Measurements from ENCODE around the gene FEN1.

DNA sequence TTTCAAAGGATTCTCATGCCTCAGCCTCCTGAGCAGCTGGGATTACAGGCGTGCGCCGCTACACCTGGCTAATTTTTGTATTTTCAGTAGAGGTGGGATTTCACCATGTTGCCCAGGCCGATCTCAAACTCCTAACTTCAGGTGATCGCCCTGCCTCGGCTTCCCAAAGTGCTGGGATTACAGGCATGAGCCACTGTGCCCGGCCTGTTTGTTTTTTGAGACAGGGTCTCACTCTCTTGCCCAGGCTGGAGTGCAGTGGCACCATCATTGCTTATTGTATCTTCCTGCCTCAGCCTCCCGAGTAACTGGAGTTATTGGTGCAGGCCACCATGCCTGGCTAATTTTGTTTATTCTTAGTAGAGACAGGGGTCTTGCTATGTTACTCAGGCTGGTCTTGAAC, 43.5 kb downstream of the FEN1 start:
- no peak for TF ChIP-seq POLR2AphosphoS5 (IDR thresholded peaks at IDR 0.05)
- no peak for TF ChIP-seq CTCF (IDR thresholded peaks at IDR 0.05)
- no peak for TF ChIP-seq EP300 (IDR thresholded peaks at IDR 0.05)
- TF ChIP-seq POLR2A (IDR thresholded peaks at IDR 0.05) = no peak

Data from upper lobe of left lung (tissue), 4 donors.